HG02885 (cell line): ENCODE results near the gene YARS1.
A peak's percentile ranks its signal among the peaks of the same experiment; 100 is the strongest.
"Not testable (repeated sequence)": the region's sequence is repeated elsewhere in the genome, so short reads cannot be mapped to it uniquely, and the experiment has no call there.

Experiments used
- ATAC-seq: cut with Tn5 transposase; IDR thresholded peaks from one replicate; pipeline ENCODE4 v1.9.1; 2021; ENCODE audit warnings: mild to moderate bottlenecking; ENCODE audit not compliant: unreplicated experiment, poor library complexity

The YARS1 gene

DNA sequence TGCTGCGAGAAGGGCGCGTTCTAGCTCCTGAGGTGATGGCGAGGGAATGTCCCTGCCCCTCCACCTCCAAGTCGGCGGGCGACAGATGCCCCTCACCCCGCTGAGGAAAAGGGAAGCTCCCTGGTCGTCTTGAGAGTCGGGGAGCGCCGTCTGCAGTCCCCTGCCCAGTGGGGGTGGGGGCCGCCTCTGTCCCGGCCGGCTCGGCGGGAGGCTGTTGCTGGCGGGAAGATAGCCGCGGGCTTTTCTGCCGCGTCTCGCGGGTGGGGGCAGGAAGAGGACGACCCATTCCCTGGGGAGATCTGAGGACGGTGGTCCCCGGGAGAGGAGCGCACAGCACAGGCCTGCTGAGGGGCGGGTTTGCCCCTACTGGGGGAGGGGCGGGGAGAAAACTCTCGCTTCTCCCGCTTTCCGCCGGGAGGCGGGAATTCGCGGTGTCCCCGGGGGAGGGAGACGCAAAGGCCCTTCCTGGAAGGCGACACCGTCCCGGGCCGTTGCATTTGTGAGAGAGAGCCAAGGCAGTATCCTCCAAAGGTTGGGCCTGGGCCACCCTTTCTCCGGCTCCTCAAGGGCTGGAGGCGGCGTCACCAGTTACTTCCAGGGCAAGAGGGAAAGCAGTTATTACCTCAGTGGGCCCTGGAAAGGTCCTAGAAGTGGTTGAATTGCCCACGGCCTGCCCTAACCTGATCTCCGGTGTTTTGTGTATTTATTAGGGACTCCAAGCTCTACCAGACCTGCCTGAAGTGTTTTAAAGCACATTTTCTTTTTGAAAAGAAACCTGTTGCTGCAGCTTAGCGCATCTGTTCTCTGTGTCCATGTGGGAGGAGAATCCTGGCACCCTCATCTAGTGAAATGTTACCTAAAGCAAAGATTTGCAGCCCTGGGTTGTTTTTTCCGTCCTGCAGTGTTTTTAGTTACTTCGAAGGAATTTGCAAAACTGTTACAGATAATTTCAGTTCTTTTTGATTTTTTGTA is 943 bp upstream of the YARS1 start:
- peak; percentile 13 for ATAC-seq

DNA sequence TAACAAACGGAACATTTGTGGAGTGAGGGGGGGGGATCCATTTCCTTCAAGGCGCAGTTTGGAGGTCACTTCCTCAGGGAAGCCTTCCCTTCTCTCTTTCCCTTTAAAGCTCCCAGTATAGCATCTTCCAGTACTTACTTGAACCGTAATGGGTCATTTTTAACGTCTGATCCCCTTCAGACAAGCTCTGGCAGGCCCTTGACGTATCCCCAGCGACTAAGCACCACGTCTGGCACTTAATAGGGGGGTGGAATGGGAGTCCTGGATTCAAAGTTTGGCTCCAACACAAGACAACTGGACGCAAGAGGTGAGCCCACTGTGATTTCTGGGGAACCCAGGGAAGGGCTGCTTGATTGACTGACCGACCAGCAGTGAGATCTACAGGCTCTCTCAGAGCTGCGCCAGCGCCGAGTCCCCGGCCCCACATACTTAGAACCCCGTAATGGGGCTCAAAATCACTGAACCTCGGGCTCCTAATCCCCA is 441 bp downstream of the YARS1 start:
- no peak for ATAC-seq

DNA sequence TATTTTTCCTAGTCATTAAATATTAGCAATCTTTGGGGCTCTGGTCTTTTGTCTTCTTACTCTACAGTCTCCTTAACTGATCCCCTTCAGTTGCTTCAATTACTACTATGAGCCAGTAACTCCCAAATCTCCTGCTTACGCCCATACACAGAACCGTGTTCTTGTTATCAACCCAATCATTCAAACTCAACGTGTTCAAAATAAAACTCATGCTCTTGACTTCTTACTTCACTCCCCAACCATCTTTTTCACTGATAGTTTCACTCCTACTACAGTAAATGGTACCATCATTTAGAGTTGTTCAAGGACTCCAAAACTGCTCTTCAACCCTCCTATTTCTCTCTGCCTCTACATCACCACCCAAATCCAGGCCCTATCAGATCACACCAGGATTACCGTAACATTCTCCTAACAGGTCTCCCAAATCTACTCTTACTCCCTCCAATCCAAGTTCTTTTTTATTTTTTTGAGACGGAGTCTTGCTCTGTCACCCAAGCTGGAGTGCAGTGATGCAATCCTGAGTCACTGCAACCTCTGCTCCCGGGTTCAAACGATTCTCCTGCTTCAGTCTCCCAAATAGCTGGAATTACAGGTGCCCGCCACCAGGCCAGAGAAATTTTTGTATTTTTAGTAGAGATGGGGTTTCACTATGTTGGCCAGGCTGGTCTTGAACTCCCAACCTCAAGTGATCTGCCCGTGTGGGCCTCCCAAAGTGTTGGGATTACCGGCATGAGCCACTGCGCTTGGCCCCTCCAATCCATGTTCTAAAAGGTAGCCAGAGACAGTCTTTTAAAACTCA is 3.0 kb downstream of the YARS1 start:
- ATAC-seq = no peak

DNA sequence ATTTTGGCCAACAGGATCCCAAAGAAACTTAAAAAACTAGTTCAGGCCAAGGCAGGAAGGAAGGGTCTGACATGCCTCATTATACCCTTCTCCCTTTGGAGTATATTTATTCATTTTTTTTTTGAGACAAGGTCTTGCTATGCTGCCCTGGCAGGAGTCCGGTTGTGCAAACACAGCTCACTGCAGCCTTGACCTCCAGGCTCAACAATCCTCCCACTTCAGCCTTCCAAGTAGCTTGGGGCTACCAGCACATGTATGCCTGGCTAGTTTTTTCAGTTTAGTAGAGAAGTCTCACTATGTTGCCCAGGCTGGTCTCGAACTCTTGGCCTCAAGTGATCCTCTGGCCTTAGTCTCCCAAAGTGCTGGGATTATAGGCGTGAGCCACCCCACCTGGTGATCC is 5.2 kb downstream of the YARS1 start:
- ATAC-seq = no peak

- no peak for ATAC-seq
These were observed 5.9 kb downstream of the YARS1 start for GRCh38 chr1:32811265-32811664.

GRCh38 chr1:32810358-32810757 is 6.8 kb downstream of the YARS1 start:
- no peak for ATAC-seq

DNA sequence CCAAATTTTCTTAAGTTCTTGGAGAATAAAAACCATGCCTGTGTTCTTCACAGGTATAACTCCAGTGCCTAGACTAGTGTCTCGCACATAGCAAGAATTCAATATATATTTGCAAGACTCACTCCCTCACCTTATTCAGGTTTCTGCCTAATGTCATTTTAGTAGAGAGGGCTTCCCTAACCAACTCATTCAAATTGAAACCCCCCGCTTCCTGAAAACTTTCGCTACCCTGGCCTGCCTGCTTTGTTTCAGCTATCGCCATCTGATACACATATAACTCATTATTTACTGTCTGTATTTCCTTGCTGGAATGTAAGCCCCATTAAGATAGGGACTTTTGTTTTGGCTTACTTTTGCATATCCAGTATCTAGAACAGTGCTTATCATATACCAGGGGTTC is 8.6 kb downstream of the YARS1 start:
- no peak for ATAC-seq

DNA sequence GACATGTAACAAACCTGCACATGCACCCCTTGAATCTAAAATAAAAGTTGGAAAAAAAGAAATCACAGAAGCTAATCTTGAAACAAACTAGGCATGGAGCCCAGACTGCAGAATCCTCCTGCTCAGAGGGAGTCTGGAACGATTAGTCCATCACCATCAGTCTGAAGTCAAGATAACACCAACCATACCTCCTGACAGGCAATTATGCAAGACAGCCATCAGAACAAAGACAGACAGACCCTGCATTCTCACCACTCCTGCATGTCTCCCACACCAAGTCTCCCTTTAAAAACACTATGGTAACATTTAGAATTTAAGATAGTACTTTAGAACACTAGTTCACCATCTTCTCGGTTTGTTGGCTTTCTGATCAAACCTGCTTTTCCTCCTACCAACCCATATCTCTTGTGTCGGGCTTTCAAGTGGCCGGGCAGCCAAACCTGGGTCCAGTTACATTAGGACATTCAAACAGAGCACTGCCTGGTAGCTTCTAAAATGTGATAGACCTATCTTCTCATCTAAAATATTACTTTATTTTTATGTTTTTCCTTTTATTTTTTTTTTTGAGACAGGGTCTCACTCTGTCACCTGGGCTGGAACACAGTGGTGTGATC is 10.1 kb downstream of the YARS1 start:
- ATAC-seq = no peak

DNA sequence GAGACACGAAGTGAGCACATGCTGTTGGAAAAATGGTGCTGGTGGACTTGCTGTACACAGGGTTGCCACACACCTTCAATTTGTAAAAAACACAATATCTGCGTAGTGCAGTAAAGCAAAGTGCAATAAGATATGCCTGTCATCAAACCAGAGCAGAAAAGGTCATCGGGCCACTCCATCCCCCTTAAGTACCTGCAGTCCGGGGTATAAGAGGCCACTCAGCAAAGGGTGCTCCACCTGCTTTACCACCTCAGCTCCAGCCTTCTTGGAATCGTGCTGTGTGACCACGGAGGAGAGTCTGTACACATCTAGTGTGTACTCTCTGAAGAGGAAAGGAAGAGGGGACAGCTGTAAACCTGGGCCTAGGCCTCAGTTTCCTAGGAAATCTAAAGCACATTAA is 10.9 kb downstream of the YARS1 start:
- ATAC-seq = no peak

- ATAC-seq = not testable (repeated sequence)
These were observed 12.7 kb downstream of the YARS1 start for GRCh38 chr1:32804460-32804859.

DNA sequence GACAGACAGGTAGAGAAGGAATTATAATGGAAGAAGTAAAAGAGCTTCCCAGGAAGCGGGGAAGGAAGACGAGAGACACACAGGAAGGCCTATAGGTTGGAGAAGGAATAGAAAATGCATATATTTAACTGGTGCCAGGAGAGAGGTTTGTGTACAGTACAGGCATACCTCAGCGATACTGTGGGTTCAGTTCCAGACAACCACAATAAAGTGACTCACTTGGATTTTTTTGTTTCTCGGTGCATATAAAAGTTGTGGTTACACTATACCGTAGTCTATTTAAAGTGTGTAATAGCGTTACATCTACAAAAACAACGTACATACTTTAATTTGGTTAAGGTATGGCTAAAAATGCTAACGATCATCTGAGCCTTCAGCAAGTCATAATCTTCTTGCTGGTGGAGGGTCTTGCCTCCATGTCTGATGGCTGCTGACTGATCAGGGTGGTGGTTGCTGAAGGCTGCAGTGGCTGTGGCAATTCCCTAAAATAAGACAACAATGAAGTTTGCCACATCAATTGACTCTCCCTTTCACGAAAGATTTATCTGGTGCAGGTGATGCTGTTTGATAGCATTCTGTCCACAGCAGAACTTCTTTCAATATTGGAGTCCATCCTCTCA is 16.0 kb downstream of the YARS1 start:
- ATAC-seq = no peak

GRCh38 chr1:32798679-32799416 is 18.3 kb downstream of the YARS1 start:
- no peak for ATAC-seq

DNA sequence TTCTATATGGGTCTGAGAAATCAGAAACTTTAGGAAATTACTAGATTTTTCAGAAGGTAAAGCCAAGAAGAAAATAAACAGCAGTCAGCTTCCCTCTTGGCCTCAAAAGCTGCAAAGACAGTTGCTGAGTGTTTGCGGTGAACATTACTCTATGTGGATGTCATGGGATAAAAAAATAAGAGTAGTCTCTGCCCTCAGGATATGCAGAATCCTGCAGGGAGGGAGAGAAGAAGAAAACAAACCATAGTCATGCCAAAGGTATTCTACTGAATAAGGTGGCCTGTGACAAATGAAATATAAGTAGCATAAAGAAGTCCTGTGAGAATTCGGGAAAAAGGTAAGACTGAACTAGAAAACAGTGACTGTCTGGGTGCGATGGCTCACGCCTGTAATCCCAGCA is 19.0 kb downstream of the YARS1 start:
- ATAC-seq = no peak

DNA sequence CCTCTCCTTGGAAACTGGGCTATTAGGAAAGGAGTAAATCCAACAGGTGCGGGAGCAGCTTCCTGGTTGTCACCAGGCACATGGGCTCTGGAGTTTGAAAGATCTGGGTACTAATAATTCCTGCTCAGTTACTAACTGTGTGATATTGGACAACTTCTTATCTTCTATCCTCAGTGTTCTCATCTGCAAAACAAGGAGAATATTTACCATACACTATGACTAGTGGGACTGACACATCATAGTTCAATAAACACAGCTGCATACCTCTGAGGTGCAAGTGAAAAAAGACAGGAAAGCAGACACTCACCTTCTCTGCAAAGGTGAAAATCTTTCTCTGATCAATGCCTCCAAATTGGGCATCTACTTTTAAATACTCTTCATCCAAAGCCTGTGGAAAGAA is 19.7 kb downstream of the YARS1 start:
- no peak for ATAC-seq

DNA sequence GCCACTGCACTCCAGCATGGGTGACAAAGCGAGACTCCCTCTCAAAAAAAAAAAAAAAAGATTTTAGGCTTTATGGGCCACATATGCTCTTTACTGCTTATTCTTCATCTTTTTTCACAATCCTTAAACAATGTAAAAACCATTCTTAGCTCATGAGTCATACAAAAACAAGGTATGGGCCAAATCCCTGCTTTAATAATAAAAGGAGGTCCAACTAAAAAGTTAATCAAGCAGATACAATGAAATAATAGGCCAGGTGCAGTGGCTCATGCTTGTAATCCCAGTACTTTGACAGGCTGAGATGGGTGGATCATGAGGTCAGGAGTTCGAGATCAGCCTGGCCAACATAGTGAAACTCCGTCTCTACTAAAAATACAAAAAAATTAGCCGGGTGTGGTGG is 21.4 kb downstream of the YARS1 start:
- not testable (repeated sequence) for ATAC-seq

- no peak for ATAC-seq
These were observed 25.3 kb downstream of the YARS1 start for GRCh38 chr1:32791881-32792280.

- not testable (repeated sequence) for ATAC-seq
These were observed 27.8 kb downstream of the YARS1 start for GRCh38 chr1:32789356-32789755.

DNA sequence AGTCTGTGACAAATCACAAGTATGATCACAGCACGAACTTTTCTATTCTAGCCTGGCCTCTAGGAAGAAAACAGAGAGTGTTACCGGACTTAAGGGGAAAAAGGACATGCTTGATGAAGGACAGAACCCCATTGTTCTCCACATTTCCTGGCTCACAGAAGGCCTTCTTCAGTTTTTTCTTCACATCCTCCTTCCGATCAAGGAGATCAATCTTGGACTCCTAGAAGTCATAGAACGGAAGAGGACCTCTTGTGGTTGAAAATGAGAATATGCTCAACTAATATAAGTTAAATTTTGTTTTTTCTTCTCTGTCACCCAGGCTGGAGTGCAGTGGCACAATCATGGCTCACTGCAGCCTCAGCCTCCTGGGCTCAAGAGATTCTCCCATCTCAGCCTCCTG is 30.3 kb downstream of the YARS1 start:
- ATAC-seq = no peak

- ATAC-seq = no peak
These were observed 32.3 kb downstream of the YARS1 start for GRCh38 chr1:32784817-32785216.

DNA sequence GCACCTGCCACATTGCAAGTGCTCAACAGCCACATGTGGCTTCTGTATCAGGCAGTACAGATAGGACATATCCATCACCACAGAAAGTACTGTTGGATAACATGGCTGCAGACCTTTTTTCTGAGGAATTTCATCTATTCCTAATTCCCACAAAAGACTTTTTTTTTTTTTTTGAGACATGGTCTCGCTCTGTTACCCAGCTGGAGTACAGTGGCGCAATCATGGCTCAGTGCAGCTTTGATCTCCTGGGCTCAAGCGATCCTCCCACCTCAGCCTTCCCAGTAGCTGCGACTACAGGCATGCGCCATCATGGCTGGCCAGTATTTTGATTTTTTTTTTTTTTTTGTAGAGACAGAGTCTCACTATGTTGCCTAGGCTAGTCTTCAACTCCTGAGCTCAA is 33.3 kb downstream of the YARS1 start:
- ATAC-seq = no peak
